NCI-H524 (cell line): ENCODE results near the gene COL4A1.
A peak's percentile ranks its signal among the peaks of the same experiment; 100 is the strongest.

Source experiments
- DNase-seq, 2 experiments: peaks; one replicate each; lab custom pipeline; 2025; lab: John Stamatoyannopoulos, UW

The COL4A1 gene

DNA sequence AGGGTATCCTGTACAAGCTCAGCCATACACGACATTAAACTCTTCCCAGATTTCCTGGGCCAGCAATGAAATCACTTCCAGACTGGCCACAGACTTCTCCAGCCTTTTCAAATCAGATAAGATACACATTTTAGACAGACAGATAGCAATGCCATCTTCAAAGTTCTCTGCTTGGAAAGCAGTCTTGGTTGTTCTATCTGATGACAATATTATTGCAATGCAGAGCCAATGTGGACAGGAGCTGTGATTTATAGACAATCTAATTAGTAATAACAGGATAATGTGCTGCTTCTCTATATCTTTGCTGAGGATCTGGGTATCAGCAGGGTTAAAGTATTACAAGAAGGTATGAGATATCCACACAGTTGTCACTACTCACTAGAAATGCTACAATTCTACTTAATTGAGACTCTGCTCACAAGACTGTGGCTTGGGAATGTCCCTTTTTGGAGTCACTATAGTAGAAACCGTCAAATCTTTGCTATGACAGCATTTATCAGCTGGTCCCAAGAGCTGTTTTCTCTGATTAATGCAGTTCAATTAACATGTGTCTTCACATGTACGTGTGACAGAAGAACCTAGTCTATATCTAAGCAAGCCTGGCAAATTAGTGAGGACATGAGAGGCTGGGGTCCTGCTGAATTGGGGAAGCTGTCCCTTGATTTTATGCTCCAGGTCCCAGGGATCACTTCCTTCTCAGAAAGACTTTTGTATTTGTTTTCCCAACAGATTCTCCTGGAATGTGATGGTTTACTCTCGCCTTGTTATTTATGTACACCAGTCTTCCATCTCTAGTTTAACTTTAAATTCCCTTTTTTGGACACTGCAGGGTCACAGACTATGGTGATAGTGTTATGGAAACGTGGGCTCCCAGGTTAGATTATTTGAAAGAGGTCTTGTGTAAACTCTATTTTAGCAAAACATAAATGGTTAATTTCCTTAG lies 68.8 kb downstream of the COL4A1 start:
- DNase-seq = no peak

DNA sequence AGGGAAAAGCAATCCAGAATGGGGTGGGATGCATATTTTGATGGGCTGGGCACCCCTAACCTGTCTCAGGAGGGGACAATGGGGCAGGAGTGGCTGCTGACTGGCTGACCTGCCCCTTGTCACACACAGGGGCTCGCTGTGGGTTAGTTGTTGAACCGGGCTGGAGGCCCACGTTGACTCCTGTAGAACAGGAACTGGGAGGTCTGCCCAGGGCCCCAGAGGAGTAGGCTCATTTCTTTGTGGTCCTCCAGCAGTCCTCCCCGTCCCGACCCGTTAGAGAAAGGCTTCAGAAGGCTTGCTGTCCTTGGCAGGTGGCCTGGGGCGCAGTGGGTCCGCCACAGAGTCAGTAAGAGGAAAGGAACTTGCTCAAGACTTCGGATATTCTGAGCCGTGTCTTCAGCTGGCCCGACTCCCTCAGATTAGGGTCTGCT lies 70.1 kb downstream of the COL4A1 start:
- DNase-seq = no peak

DNA sequence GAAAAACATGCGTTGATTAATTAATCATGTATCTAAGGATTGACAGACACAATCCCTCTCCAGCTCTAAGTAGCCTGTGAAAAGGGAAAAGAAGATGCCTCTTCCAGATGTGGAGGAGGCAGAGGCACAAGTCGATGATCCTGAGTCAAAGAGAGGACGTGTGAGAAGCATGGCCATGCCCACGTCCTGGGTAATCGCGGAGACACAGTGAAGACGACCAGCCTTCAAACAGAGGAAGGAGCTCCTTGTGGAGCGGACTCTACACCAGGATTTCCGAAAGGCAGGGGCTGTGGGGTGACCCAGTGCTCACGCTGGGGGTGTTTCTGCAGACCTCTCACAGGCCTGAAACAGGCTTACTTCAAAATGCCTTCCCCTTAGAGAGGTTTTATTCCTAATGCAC lies 70.5 kb downstream of the COL4A1 start:
- no peak for DNase-seq

DNA sequence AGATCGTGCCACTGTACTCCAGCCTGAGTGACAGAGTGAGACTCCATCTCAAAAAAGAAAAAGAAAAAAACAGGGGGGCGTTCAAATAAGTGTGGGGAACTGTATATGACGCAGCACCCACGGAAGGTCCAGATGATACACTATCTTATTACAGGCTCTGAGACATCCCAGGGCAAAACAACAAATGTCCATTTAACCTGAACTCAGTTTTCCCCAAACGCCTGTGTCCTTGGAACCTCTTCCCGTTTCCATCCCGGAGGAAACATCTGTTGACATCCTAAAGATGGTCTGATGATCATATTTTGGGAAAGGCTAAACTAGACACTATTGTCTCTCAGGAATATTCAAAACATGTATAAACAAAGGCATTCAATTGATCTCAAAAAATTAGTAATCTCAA lies 72.4 kb downstream of the COL4A1 start:
- DNase-seq = no peak

DNA sequence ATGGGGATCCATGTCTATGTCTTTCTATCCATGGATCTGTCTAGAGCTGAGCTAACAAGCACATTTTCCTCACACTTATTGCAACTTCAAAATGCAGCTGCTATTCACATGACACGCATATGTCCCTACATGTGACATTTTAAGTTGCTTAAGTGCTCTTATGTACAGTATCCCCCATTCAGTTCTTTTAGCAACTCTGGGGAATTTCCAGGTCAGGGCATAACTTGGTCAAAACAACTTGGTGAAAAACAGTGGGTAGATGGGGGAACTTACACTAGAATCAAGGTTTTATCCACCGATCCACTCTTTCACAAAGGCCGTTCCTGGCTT lies 73.0 kb downstream of the COL4A1 start:
- DNase-seq = no peak

DNA sequence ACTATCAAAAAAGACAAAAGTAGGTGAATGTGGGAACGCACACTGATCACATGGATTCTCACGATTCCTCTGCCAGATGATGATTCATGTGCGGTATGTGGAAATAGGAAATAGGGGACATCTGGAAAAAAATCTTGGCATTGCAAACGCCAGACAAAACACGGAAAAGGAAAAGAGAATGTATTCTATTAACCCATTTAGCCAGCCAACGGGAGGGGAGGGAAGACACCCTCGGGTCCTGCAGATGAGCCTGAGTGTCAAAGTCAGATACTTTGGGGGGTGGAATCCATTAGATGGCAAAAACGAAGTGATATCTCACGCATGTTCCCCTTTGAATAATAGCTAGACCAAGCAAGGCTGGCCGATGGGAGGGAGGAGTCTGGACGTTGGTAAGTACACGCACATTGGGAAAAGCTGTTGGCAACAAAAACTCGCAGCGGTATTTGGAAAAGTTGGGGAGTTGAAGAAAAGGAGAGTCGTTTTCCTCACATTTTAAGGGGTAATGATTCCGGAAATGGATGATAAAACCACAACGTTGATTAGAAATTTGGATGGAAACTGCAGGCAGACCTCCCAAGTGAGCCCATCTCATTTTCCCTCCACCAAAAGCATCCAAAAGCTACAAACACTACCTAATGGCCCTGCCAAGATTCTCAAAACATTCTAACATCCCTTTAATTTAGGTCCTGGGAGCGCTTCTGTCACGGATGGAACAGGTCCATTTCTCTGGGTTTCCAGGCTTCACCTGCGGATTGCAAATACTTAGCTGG lies 73.6 kb downstream of the COL4A1 start:
- DNase-seq = no peak

DNA sequence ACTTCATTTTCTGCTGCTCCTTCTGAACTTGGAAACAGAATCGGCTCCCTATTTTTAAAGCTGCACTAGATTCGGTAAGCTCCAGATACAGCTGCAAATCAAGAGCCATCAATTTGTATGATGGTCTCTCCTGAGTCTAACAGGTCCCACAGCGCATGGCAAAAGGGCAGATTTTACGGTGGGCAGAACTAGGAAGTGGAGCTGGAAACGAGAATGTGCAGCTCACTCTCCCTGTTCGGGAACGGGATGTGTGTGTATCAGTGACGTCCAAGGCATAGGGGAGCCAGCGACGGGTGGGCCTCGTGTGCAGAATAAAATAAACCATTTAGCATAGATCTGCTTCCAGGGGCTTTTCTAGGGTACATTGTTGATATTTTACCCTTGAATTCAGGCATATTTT lies 74.2 kb downstream of the COL4A1 start:
- DNase-seq = no peak

DNA sequence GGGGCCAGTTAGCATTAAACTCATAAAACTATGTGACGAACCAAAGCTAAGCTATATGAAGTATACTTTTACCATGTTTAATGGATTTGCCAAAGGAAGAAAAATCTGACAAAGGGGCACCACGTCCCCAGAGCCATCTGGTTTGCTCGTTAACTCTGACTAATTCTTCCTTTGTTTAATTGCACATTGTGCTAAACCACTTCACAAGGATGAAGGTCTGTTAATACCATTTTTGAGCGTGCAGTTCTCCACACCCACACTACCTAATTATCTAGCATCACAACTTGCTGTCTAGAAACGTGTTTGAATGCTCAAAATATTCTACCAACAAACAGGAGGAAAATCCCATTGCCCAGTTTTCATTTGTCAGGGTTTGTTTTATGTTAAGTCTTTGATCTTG lies 74.8 kb downstream of the COL4A1 start:
- peak; percentile 52 to 80 for DNase-seq

DNA sequence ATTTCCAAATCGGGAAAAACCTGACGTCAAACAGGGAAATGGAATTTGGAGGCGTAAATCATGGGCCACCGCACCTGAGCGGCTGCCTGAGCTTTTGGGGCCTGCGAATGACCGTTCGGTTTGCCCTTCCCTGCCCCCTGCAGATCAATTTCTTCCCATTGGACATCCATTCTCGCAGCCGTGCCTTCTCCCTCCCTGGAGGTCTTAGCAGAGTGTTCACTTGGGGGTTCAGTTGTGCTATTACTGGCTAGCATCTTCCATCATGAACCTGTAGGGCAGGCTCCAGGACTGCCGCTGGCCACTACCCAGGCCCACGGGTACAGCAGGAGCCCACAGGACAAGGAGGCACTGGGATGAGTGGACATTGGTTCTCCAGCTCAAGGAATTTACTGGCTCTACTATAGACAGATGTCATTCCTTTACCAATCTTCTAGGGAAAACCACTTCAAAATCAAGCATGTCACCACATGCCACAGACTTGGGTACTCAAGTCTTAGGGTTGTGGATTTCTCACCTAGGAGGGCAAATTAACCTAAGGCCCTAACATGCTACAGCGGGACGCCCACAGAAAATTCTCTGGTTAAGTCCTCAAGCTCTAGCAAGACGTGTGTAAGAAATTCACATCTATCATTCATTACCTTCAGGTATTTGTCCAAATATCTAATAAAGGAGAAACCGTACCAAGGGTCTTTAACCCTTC lies 75.5 kb downstream of the COL4A1 start:
- DNase-seq = peak; percentile 23 to 73

DNA sequence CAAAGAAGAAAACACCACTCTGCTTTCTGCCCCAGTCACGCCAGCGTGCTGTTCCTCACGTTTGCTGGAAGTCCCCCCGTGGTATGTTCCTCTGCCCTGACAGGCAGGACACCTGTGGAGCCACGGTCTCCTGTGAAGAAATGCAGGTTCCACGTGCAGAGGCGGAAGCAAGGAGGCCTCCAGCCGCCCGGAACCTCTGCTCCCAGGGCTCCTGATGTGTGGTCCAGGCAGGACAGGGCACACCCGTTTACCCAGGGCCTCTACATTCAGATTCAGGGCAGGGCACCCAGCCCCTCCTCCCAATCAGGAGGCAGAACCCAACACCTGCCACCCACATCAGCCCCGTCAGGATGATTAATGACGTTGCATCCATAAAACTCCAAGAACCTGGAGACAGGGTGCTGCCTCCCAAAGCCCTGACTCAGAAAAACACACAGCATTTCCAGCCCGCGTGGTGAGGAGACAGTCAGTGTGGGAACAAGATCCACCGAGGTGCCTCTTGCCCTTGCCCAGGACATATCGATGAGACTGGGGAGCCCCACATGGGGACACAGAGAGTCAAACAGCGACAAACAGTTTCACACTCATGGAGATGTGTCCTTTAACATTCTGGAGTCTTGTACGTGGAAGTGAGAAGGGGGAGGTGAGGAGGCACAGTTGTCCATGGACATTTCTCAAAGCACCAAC lies 76.2 kb downstream of the COL4A1 start:
- peak in 1 of 2 experiments; percentile 10 for DNase-seq

DNA sequence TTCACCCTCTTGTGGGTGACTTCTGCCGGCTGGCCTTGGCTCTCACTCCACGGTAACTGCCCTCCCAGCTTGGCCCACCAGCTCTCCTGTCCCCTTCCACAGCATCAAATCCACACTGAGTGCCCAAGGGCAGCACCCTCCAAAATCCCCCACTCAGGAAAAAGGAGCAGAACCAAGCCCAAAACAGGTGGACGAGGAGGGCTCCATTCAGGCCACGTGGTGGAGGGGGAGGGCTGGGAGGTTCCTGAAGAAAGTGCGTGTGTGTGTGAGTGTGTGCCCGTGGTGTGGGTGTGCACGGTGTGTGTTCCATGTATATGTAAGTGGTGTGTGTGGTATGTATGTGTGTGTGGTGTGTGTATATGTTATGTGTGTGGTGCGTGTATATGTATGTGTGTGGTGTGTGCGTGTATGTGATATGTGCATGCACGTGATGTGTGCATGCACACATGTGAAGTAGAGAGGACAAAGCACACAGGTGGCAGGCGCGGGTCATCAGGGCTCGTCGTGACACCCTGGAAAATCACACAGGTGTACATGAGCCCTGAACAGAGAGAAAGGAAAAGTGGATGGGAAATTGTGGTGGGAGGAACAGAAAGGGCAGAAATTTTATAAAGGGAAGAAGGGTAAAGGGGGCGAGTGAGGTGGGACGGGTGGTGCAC lies 76.9 kb downstream of the COL4A1 start:
- no peak for DNase-seq

DNA sequence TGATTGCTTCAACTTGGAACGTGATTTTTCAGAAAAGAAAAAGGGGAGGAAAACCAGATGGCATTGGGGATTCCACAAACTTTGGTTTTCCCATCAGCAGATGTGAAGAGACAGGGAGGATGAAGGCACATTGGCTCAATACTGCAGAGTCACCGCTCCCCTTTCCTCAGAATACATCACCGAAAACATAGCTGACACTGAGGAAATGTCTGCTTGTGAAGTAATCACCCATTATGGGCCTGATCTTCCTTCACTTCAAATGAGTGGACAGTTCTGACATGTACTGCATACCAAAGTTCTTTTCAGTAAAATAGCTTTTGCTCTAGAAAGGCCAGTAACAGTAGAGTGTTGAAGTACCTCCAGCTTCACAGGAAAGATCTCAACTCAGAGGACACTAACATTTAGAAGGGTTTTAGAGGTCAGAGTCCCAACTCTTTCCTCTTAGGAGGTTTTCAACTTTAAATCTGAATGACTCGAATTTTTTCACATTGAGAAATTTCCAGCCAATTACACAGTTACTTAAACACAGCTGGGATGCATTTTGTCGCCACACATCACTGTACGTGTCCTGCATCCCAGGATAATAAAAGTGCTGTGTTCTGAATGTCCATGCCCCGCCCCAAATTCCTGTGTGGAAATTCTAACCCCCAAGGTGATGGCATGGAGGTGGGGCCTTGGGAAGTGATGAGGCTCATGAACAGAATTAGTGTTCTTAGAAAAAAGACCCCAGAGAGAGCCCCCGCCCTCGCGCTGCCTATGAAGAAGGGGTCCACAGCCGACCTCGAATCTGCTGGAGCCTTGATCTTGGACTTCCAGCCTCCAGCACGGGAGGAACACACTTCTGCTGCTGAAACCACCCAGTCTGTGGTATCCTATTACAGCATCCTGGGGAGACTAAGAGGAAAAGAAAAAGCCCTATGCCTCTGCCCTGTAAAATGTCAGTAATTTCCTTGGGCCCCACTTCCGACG lies 77.7 kb downstream of the COL4A1 start:
- no peak for DNase-seq

DNA sequence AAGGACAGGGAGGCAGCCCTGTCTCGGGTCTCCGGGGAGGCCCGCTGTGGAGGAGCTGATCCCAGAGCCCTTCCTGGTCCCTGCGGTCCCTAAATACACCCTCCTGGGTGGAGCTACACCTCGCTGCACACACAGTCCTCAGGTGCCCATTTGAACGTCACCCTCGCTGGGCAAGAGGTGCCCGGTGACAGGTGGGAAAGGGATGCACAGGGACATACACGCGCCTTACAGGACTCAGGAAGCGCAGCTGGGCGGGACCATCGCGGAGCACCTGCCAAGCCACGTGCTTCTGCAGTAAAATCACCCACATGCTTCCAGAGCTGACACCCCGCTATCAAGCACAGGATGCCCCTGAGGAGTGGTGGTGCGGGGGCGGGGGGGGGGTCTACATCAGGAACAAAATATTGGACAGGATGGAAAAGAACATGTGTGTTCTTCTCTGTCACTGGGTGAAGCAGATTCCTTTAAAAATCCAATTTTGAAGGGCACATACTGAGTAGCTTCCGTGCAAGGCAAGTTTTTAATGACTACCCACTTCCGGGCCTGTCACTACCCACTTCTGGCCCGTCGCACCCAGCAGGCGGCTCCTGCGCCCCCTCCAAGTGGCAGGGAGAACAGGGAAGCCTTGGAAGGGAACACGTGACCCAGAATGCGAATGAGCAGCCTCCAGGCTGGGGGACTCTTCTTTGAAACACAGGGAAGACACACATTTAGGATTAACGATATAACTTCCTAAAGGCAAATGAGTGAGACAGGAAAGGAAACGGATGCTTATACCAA lies 78.9 kb downstream of the COL4A1 start:
- DNase-seq = no peak

DNA sequence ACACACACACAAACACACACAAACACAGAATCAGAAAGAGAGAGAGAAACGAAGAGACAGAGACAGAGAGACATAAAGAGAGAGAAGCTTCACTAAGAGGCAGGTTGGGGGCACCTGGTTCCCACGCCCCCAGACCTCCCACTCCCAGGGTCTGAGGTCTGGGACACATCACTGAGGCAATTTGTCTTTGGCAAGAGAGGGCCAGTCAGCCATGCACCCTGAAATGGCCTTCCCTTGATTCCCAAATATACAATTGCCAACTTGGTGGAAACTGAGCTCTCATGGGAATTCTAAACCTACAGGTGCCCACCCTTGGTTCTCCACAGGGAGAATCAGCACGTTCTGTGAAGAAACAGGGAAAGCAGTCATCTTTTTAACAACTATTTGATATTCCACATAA lies 79.5 kb downstream of the COL4A1 start:
- no peak for DNase-seq

DNA sequence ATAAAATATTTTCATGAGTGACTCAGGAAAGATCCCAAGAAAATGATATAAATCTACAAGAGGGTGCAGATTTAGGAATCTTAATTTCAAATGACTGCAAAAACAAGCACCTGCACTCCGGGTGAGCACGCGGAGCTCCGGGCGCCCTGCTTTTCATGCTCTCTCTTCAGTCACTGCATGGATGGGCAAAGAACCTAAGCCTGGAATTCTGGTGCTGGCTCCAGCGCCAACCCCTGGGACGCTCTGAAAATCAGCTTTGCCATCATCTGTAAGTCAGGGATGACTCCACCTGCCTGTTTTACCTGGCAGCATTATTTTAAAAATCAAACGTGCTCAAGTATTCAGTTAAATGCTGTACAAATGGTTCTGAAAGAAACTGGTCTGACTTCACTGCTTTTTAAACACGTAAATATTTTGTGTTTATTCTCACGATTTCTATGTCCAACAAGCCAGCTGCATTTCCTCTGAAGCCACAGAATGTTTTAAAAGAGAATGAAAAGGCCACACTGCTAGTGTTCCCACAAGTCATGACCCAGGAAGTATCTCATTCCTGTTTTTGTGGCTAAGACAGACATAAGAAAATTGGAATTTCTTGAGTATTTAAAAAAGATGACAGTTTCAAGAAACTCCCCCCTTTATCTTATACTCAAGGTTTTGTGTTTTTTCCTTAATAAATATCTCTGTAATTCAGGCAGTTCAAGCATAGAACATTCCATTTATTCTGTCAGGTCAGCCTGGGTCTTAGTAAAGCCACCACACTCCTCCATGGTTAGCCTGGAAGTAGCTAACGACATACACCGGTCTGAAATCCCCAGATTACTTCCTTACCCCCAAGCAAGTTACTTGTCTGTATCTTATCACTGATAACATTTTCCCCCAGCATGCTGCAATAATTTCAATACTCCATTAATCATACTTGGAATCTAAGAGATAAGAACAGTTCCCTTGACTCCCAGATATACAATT lies 81.1 kb downstream of the COL4A1 start:
- no peak for DNase-seq

DNA sequence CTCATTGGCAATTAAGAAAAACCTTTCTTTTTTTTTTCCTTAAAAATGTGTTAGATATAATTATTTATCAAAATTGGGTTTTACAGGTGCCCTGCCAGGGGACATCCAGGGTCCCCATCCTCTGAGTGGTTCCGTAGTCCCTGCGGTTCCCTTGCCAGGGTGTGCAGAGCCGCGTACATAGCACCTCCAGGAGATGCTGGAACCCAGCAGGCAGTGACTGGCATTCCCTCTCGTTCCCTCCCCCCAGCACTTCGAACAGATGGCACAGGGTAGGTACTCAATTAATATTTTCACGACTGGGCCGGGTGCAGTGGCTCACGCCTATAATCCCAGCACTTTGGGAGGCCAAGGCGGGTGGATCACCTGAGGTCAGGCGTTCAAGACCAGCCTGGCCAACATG lies 82.0 kb downstream of the COL4A1 start:
- peak; percentile 42 to 75 for DNase-seq

DNA sequence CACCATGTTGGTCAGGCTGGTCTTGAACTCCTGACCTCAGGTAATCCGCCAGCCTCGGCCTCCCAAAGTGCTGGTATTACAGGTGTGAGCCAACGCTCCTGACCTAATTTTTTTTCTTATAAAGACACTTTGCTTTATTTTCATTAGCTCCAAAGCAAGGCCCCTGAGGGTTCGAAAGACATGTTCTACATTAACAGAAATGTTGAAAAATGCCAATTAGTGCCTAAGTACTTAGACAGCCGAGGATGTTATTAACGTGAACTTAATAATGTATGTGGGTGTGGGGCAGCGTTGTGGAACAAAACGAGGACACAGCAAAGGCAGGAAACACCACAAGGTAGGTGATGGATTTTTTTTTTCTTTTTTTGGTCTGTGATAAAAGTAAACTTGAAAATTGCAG lies 82.4 kb downstream of the COL4A1 start:
- DNase-seq = peak in 1 of 2 experiments; percentile 8

DNA sequence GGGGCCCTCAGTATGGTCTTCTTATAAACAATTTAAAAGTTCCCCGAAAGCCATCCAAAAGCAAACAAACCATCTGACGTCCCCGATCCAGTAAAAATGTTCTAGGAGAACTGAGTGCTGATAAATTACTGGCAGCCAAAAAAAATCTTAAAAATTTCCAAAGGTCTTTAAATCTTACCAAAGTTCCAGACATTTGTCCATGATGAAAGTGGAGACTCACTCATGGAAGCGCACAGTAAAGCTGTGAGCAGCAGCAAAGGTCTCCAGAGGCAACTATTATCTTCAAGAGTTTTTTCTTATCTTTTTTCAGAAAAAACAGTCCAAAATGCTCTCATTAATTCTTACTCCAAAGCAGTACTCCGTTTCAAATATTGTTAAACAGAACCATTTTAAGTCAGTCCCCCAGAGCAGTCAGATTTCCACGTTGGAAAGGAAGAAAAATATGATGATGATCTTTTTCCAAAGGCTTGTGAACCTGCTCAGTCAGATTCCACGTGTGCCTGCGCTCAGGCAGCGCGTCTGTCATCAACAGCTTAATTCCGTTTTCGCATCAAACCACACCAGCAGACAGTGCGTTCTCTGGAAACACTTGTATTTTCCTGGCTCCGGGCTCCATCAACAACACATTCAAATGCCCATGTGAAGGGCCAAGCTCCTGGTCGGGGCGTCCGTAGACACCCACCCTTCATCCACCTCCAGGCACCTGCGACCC lies 85.4 kb downstream of the COL4A1 start:
- peak in 1 of 2 experiments; percentile 35 for DNase-seq
